Right lobe of liver (tissue), 4 donors: ENCODE data around the gene BRSK2.
A peak's percentile ranks its signal among the peaks of the same experiment; 100 is the strongest.

Experiments
- CTCF ChIP-seq, 4 donors: fragments of 200-600 bp in 3 of 4; fragments of 450-650 bp in 1 of 4; IDR thresholded peaks; one replicate each; pipeline versions ENCODE4 v1.5.1 to v1.8.0; 2016 to 2022; ENCODE audit warnings: antibody characterized with exemption in 4 of 4, mild to moderate bottlenecking in 2 of 4
- POLR2A ChIP-seq: fragments of 450-650 bp; IDR thresholded peaks from one replicate; pipeline ENCODE4 v1.6.1; 2017; ENCODE audit warnings: antibody characterized with exemption, mild to moderate bottlenecking
- donor health status: DM: no; HTN: no; CAD: no.
- donor health status: DM: no; HTN: no; CAD: no.
- donor health status: DM: no; HTN: yes; CAD: no.

- TF ChIP-seq CTCF (IDR thresholded peaks at IDR 0.05) (peak in 3 of 4 donors; percentile 9 to 21 (median 19)), POLR2A (no peak)
These were observed 68.8 kb downstream of the BRSK2 start for GRCh38 chr11:1458340-1459218.
